NCI-H2171 treated with DMSO at 0.1 percent for 48 hours (cell line): ENCODE data around the gene POU5F1.
"Not testable (repeated sequence)": the region's sequence is repeated elsewhere in the genome, so short reads cannot be mapped to it uniquely, and the experiment has no call there.

ENCODE experiments used
- DNase-seq: peaks from one replicate; lab custom pipeline; 2025; lab: John Stamatoyannopoulos, UW

The POU5F1 gene

DNA sequence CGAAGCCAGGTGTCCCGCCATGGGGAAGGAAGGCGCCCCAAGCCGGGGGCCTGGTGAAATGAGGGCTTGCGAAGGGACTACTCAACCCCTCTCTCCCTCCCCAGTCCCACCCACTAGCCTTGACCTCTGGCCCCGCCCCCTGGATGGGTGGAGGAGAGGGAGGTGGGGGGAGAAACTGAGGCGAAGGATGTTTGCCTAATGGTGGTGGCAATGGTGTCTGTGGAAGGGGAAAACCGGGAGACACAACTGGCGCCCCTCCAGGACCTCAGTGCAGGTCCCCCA is at the start of gene POU5F1:
Gene POU5F1, minus strand, starts transcription at position 83 of the 282 bp plus-strand sequence. Its CDS starts 62 bp downstream, at position 21.
- no peak for DNase-seq

DNA sequence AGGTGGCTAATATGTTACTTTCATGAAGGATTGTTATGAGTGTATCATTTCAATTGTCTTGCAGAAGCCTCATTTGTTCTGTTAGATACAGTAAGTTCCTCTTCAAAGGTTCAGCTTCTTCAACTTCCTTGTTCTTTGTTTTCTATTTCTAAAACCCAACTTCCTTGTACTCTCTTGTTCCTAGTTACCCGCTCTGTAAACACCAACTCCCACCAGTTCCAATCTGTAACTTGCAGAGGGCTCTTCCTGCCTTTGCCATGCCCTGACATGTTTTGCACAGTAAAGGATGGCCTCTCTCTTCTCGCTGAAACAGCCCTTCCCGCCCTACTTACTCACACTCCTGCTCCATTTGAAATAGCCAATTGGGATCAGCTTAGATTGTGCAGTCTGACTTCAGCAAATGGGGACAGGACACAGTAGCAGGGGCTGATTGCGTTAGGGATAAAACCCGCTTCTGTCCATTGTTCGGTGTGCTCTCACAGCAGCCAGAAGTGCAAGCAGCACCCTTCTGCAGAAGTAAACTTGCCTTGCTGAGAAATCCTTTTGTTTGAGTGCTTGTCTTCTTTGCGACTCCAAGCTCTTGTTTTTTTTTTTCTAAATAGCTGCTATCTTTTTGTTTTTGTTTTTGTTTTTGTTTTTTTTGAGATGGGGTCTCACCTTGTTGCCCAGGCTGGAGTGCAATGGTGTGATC is 45.9 kb upstream of the POU5F1 start:
- peak; percentile 3 for DNase-seq

DNA sequence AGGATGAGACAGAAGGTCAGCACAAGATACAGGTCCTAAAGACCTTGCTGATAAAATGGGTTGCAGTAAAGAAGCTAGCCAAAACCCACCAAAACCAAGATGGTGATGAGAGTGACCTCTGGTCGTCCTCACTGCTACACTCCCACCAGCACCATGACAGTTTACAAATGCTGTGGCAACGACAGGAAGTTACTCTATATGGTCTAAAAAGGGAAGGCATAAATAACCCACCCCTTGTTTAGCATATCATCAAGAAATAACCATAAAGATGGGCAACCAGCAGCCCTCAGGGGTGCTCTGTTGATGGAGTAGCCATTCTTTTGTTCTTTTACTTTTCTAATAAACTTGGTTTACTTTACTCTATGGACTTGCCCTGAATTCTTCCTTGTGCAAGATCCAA is 44.7 kb upstream of the POU5F1 start:
- DNase-seq: not testable (repeated sequence)

DNA sequence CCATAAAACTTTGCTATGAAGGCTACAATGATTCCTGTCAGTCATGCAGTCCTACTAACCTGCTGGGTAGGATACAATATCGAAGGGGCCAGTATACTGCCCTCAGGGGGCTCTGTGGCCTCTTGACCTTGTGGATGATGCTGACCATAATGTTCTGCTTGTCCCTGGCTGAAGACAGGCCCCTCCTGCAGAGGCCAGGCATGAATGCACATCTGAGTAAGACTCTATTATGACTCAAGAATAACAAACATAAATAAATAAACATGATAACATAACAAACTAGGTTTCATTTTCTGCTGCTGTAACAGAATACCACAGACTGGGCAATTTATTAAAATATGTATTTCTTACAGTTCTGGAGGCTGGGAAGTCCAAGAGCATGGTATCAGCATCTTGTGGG is 44.0 kb upstream of the POU5F1 start:
- no peak for DNase-seq

DNA sequence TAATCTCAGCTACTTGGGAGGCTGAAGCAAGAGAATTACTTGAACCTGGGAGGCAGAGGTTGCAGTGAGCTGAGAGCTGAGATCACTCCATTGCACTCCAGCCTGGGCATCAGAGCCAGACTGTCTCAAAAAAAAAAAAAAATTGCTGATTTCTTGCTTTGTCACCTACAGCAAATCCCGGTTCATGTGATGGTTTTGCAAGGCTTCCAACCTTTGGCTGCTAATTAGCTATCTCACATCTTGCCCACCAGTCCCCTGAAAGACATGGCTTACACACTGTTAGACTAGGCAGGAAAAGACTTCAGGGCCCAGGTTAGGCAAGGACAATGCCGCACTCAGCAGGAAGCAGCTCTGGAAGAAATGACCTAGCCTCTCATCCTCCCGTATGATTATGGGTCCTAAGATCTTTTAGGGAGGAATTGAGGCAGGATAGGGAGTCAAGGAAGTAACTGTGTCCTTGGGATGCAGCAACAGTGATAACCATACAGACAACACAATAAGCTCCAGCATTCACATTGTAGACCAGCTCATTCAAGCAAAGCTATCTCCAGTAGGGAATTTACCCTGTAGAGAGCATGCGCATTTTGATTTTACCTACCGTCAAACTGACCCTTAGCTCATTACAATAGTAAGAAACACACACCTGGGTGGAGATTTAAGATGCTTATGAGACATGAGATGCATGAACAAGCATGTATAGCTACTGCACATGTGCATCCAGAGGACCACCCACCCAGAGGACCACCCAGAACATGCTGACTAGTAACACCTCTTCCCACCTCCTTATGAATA is 40.5 kb upstream of the POU5F1 start:
- no peak for DNase-seq

DNA sequence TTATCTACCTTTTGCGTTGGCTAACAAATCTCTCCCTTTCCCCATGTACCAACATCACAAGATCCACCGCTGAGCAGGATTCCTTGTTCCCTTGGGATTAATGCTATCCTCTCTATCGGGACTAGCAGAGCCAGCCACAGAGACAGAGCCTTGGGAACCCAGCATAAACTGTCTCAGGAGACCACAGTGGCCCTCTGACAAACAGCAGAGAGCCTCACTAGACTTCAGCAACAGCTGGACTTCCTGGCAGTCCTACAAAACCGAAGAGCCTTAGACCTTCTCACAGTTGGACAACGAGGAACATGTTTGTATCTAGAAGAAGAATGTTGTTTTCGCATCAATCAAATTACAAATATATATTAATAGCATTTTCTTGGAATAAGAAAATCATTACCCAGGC is 39.6 kb upstream of the POU5F1 start:
- no peak for DNase-seq

DNA sequence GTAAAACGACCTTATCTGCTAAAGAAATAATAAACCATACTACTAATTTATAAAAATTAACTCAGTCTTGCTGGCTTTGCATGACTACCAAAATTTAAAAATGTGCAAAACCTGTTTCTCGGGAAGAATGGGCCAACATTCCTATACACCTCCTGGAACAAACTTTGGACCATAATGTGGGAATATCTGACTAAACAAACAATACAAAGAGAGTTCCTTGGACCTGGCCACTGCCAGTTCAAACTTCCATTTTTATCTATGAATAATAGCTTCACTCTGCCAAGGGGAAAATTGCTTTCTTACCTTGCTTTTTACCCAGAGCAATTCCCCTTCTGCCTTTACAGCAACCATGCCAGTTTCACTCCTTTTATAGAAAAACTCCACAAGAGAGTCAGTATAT is 38.7 kb upstream of the POU5F1 start:
- no peak for DNase-seq

DNA sequence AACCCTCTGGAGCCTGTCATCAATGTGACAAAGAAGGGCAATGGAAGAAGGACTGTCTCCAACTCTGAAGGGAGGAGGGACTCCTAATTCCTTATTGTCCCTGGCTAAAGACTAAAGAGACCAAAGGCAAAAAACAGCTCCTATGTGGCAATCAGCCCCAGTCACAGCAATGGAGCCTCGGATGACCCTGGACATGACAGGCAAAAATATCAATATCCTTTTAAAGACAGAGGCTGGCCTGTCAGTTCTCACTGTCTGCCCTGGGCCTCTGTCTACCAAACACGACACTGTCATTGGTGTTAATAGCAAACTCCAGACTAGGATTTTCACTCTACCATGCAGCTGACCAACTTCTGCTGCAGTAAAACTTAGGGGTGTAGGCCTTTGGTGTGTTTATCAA is 38.0 kb upstream of the POU5F1 start:
- no peak for DNase-seq

DNA sequence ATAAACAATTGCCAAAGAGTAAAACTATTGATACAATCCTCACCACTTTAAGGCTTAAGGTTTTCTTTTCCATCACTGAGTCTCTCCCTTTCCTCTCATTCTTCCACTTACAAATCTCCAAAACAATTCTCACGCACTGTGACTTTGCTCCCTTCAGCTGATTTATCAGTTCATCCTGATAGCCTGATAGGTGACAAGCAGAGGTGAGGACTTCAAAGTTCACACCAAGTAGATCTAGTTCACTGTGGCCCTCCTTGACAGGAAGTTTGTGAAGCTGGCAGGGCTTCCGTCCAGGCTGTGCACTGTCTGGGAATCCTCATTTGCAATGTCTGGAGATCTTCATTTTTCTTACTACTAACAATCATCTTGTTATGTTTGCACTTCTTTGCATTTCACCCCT is 35.2 kb upstream of the POU5F1 start:
- DNase-seq: no peak

DNA sequence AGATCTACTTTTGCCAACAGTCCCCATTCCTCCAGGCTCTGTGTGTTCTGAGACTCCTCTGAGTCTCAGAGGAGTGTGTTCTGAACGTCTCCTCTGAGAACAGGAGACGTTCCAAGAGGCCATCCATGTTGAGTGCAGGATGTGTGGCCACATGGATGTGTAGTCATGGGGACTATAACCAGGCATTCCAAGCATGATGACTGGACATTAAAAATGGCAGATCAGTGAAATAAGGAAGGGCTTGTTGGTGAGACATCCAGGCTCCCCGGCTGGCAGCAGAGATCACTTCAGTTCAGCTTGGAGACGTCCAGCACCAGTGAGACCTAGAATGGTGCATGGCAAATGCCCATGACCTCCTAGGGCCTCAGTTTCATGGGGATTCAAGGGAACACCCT is 34.3 kb upstream of the POU5F1 start:
- DNase-seq: no peak

DNA sequence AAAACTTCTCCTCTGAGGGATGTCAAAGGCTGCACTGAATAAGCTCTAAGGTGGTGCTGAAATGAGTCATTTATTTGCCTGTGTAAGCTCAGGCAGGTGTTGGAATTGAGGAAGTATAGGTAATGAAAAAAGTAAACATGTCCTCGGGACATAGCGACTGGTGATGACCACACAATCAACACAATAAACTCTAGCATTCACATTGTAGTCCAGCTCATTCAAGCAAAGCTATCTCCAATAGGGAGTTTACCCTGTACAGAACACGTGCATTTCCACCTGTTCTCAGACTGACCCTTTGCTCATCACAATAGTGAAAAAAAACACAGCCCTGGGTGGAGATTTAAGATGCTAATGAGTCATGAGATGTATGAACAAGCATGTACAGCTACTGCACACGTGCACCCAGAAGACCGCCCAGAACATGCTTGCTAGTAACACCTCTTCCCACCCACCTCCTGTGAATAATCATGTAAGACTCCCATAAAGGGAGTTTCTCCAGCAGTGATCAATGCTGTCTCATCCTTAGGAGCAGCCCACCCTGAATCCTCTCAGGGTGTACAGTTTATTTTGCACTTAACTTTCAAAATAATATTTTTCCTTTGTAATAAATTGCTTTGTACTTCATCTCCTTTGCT is 33.0 kb upstream of the POU5F1 start:
- DNase-seq: no peak

DNA sequence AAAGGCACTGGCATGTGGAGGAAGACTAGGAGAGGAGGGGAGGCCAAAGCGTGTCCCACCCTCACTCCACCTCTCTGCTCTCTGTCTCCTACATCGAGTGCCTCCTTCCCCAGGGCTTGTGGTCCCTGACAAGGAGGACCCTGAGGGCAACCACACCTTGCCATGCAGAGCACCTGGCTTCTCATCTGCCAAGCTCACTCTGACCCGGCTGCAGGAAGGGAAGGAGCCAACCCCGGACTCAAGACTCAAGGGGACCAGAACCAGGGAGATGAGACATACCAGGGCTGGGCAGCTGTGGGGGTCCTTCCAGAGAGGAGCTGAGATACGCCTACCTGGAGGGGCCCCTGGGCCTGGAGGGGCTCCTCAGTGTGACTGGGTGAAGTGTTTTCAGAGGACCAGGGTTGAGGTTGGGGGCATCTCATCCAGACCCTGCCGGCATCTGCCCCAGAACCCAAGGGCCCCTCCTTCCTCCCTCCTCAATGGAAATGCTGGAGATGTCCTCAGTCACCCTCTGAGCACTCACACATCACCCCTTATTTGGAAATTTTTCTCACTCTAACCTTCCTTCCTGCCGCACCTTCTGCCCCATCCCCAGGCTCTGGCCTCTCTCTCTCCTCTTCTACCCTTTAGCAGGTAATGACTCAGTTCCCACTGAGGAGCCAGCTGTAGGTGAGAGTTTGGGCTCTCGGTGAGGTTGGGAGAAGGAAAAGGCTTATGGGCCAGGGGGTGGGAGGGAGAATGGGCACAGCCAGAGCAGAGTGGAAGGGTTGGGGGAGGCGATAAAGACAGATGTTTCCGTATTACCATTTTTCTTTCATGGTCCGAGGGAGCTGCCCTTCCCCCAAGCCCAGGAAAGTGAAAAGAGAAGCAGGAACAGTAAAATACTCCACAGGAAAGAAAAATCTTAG is 32.0 kb upstream of the POU5F1 start:
- DNase-seq: no peak

DNA sequence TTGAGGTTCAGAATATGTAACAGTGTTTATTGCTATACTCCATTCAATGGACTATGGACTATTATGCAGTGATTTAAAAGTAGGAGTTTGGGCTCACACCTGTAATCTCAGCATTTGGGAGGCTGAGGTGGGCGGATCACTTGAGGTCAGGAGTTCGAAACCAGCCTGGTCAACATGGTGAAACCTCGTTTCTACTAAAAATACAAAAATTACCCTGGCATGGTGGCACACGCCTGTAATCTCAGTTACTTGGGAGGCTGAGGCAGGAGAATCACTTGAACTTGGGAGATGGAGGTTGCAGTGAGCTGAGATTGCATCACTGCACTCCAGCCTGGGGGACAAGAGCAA is 28.6 kb upstream of the POU5F1 start:
- DNase-seq: not testable (repeated sequence)

DNA sequence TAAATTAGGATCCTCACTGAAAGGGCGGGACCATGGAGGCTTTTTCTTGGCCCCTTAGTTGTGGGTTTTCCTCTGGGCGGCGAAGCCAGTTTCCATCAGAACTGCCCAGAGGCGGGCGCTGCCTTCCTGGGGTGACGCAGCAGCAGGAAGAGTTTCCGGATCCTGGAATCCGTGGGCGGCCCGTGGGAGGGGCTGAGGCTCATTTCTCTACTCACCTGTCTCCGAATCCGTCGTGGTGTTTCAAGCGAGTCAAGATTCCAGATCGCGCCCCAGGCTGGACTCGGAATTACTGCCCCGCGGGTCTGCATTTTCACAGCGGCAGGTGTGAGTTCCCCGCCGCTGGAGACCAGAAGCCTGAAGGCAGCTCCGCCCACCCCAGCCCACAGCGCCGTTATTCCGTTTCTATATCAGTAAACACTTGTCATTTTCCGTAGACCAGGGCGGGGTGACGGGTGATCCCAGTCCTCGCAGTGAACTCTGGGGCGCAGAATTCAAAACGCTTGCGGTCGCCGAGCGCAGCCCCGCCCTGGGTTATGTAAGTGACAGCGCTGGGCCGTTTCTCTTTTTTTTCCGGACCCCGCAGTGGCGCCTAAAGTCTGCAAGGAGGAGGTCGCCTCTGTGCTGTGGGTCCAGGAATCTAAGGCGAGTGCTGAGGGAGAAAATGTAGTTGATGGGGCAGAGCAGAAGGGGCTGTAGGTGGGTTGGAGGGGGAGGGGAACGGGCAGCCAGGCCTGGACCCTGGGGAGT is 27.2 kb upstream of the POU5F1 start:
- DNase-seq: peak; percentile 92

DNA sequence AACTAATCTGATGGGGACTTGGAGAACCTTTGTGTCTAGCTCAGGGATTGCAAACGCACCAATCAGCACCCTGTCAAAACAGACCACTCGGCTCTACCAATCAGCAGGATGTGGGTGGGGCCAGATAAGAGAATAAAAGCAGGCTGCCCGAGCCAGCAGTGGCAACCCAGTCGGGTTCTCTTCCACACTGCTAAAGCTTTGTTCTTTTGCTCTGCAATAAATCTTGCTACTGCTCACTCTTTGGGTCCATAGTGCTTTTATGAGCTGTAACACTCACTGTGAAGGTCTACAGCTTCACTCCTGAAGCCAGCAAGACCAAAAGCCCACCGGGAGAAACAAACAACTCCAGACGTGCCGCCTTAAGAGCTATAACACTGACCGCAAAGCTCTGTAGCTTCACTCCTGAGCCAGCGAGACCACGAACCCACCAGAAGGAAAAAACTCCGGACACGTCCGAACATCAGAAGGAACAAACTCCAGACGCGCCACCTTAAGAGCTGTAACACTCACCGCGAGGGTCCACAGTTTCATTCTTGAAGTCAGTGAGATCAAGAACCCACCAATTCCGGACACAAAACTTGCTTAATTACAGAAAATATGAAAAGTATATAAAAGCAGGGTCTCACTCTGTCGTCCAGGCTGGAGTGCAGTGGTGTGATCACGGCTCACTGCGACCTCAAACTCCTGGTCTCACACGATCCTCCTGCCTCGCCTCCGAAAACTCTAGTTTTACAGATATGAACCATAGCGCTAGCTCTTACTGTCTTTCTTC is 26.0 kb upstream of the POU5F1 start:
- DNase-seq: not testable (repeated sequence)

DNA sequence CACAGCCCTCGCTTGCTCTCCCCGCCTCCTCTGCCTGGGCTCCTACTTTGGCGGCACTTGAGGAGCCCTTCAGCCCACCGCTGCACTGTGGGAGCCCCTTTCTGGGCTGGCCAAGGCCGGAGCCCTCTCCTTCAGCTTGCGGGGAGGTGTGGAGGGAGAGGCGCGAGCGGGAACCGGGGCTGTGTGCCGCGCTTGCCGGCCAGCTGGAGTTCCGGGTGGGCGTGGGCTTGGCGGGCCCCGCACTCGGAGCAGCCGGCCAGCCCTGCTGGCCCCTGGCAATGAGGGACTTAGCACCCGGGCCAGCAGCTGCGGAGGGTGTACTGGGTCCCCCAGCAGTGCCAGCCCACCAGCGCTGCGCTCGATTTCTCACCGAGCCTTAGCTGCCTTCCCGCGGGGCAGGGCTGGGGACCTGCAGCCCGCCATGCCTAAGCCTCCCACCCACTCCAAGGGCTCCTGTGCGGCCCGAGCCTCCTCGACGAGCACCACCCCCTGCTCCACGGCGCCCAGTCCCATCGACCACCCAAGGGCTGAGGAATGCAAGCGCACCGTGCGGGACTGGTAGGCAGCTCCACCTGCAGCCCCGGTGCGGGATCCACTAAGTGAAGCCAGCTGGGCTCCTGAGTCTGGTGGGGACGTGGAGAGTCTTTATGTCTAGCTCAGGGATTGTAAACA is 25.0 kb upstream of the POU5F1 start:
- DNase-seq: not testable (repeated sequence)

DNA sequence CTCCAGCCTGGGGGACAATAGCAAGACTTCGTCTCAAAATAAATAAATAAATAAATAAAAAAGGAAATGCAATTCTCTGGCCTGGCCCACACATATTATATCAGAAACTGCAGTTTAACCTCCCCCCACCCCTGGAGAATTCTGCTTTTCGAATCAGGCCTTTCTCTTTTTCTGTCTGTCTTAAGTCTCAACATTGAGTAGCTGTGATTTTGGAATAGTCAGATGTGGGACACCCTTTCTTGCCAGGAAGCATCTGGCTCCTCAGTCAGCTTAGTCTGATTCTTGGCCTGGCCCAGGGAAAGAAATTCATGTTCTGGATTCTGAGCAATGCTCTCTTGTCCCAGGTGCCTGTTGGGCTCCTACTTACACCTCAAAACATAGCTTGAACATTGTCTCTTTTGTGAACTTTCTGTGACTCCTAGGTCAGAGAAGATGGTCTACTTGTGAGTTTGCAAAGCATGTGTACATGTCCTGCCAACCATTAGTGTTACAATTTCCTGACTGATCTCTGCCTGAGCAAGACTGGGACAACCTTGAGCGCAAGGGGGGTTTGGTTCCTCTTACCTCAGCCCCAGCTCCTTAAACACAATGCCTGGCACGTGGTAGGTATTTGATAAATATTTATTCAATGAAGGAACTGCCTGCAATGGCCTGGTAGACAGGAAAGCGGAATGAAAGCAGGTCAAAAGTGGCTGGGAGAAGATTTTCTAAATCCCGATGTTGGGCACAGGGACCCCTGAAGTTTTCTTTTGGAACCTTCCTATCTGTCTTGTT is 23.8 kb upstream of the POU5F1 start:
- DNase-seq: no peak

DNA sequence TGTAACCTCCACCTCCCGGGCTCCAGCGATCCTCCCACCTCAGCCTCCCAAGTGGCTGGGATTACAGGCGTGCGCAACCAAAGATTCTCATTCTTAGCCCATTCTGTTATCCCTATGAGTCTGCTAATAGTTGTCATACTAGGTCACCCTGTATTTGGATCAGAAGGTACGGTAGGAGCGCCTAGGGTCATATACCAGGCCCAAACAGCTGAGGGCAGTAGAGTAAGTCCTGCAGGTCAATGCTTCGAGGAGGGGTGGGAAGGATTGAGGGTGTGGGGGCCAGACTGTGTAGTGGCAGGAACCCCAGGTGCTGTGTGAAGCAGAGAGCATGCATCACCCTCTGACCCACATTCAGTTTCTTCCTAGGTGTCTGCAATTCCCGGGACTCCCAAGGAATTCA is 22.7 kb upstream of the POU5F1 start:
- DNase-seq: no peak

DNA sequence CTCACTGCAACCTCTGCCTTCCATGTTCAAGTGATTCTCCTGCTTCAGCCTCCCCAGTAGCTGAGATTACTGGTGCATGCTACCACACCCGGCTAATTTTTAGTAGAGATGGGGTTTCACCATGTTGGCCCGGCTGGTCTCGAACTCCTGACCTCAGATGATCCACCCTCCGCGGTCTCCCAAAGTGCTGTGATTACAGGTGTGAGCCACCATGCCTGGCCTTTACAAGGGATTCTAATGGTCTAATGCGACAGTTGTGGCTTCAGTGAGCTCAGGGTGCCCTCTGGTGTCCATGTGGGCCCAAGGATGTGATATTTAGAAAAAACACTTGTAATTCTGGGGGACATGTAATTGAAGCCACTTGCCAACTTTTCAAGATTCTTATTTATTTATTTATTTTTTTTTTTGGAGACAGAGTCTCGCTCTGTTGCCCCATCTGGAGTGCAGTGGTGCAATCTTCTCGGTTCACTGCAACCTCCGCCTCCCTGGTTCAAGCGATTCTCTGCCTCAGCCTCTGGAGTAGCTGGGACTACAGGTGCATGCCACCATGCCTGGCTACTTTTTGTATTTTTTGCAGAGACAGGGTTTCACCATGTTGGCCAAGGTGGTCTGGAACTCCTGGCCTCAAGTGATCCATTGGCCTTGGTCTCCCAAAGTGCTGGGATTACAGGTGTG is 22.1 kb upstream of the POU5F1 start:
- peak; percentile 64 for DNase-seq
